B cell (primary cell): Measurements from ENCODE around the gene ITPRIPL1. TPM values are rescaled to one million over a fixed set of nuclear protein-coding genes. Genes with fewer than 3 reads are reported as not detected.

Source experiments
- ATAC-seq: fragments of 200-7000 bp; cut with Tn5 transposase; one replicate; pipeline ENCODE4 v1.10.0; 2021; ENCODE audit warnings: low read depth, mild to moderate bottlenecking, moderate number of reproducible peaks, moderate library complexity
- CTCF ChIA-PET: fragments of 350-600 bp; sonication (Branson Sonifier 250); formaldehyde crosslinking; loops from one replicate; lab custom pipeline; 2021; ENCODE audit warnings: antibody characterized with exemption, inconsistent platforms; lab: Charles Lee
- POLR2A ChIA-PET: fragments of 350-600 bp; sonication (Branson Sonifier 250); formaldehyde crosslinking; loops from one replicate; lab custom pipeline; 2021; ENCODE audit warnings: antibody characterized with exemption; lab: Charles Lee
- DNase-seq: peaks from one replicate; pipeline ENCODE4 v3.0.0; 2013
- H2AFZ ChIP-seq: 2 replicates; pipeline ENCODE4 v1.6.1; 2012; ENCODE audit warnings: mild to moderate bottlenecking, low read depth, low read length; ENCODE audit not compliant: insufficient read depth, poor library complexity, severe bottlenecking
- H3K27ac ChIP-seq, 2 donors: 1 replicate in 1 of 2; 2 replicates in 1 of 2; pipeline ENCODE4 v1.5.1; 2012 to 2013; ENCODE audit warnings: low read length in 2 of 2, mild to moderate bottlenecking in 2 of 2, moderate library complexity in 1 of 2
- H3K27me3 ChIP-seq, 4 experiments: fragments of 200-600 bp in 1 of 4; sonication (generic) in 1 of 4; replicated peaks in 1 of 4; 1 replicate in 2 of 4; 2 replicates in 2 of 4; pipeline versions ENCODE4 v1.6.1 to v1.7.0; 2013 to 2016; ENCODE audit warnings: low read length in 3 of 4, mild to moderate bottlenecking in 2 of 4, mixed read lengths in 1 of 4, moderate library complexity in 1 of 4; ENCODE audit not compliant: insufficient read depth in 4 of 4, control insufficient read depth in 3 of 4; ENCODE audit errors: control extremely low read depth in 1 of 4
- H3K36me3 ChIP-seq, 2 experiments: replicated peaks in 1 of 2; 1 replicate in 1 of 2; 2 replicates in 1 of 2; pipeline versions ENCODE4 v1.6.1 to v1.7.1; 2013; ENCODE audit warnings: low read length in 1 of 2; ENCODE audit not compliant: insufficient read depth in 2 of 2, control insufficient read depth in 1 of 2; ENCODE audit errors: control extremely low read depth in 1 of 2, extremely low read depth in 1 of 2
- H3K4me1 ChIP-seq, 2 donors: fragments of 200-600 bp in 1 of 2; sonication (generic) in 1 of 2; 1 replicate in 1 of 2; 2 replicates in 1 of 2; pipeline versions ENCODE4 v1.5.1 to v1.6.1; 2013 to 2017; ENCODE audit warnings: low read length in 2 of 2; ENCODE audit not compliant: control insufficient read depth in 2 of 2, insufficient read depth in 2 of 2
- H3K4me2 ChIP-seq: replicated peaks from 2 replicates; pipeline ENCODE3; 2012; ENCODE audit warnings: mild to moderate bottlenecking, low read depth, low read length; ENCODE audit not compliant: poor library complexity, severe bottlenecking
- H3K4me3 ChIP-seq, 5 experiments: fragments of 200-600 bp in 1 of 5; sonication (generic) in 1 of 5; 1 replicate in 3 of 5; 2 replicates in 2 of 5; pipeline versions ENCODE4 v1.5.1 to v1.7.0; 2011 to 2016; ENCODE audit warnings: low read length in 4 of 5, mild to moderate bottlenecking in 4 of 5, low read depth in 2 of 5, control low read depth in 1 of 5, moderate library complexity in 1 of 5; ENCODE audit not compliant: insufficient read depth in 1 of 5; ENCODE audit errors: control extremely low read depth in 1 of 5, extremely low read depth in 1 of 5
- H3K79me2 ChIP-seq: fragments of 200-600 bp; sonication (generic); one replicate; pipeline ENCODE4 v1.6.0; 2016; ENCODE audit warnings: low read length; ENCODE audit not compliant: control insufficient read depth, insufficient read depth
- H3K9ac ChIP-seq: fragments of 200-600 bp; sonication (generic); 2 replicates; pipeline ENCODE4 v1.6.1; 2017; ENCODE audit warnings: mild to moderate bottlenecking, low read length, moderate library complexity
- H3K9me3 ChIP-seq, 3 donors: one replicate each; pipeline versions ENCODE4 v1.6.1 to v1.7.1; 2013; ENCODE audit warnings: low read length in 2 of 3; ENCODE audit not compliant: control insufficient read depth in 2 of 3, insufficient read depth in 1 of 3; ENCODE audit errors: control extremely low read depth in 1 of 3
- H4K20me1 ChIP-seq: 2 replicates; pipeline ENCODE4 v1.6.0; 2012; ENCODE audit warnings: mild to moderate bottlenecking, low read length; ENCODE audit not compliant: insufficient read depth, control insufficient read depth, poor library complexity, severe bottlenecking
- H3K27ac Mint-ChIP-seq: one replicate; pipeline ENCODE4 v1.8.0; 2021; ENCODE audit warnings: mixed read lengths
- H3K27me3 Mint-ChIP-seq: one replicate; pipeline ENCODE4 v1.8.0; 2021; ENCODE audit warnings: mixed read lengths
- H3K4me1 Mint-ChIP-seq: one replicate; pipeline ENCODE4 v1.8.0; 2021; ENCODE audit warnings: mixed read lengths
- H3K4me3 Mint-ChIP-seq: one replicate; pipeline ENCODE4 v1.8.0; 2021; ENCODE audit warnings: mixed read lengths
- H3K9me3 Mint-ChIP-seq: one replicate; pipeline ENCODE4 v1.8.0; 2022; ENCODE audit warnings: mixed read lengths; ENCODE audit not compliant: insufficient read depth
- CTCF ChIP-seq: fragments of 200-600 bp; IDR thresholded peaks from one replicate; pipeline ENCODE4 v1.8.0; 2022; ENCODE audit warnings: antibody characterized with exemption, mild to moderate bottlenecking
- EZH2 ChIP-seq: IDR thresholded peaks from 2 replicates; pipeline ENCODE4 v1.6.1; 2012; ENCODE audit warnings: borderline replicate concordance, low read depth, mild to moderate bottlenecking, moderate library complexity, low read length; ENCODE audit not compliant: insufficient read depth, poor library complexity, severe bottlenecking
- WGBS: methylation state at CpG from one replicate; pipeline ENCODE4 v1.1.5; 2013; ENCODE audit warnings: missing lambda C conversion rate; ENCODE audit not compliant: insufficient coverage; 5-methylcytosine and 5-hydroxymethylcytosine counted together
- intact Hi-C: fragments of 100-400 bp; cut with micrococcal nuclease; formaldehyde crosslinking; loops from one replicate; pipeline ENCODE4 v1.10.0; 2022
- polyA plus RNA-seq: library from polyadenylated mRNA; depleted of rRNA; stranded (reverse); fragments of >200 nt; gene quantifications from 2 replicates; pipeline ENCODE4 v1.2.3, GENCODE V29; 2012
- total RNA-seq, 2 donors: library from RNA; stranded (reverse); fragments of 120-200 nt in 1 of 2; gene quantifications; 1 replicate in 1 of 2; 2 replicates in 1 of 2; pipeline versions ENCODE4 v1.2.3 to v1.2.4, GENCODE V29; 2013 to 2022

The ITPRIPL1 gene
- total and polyA plus RNA-seq, 2 donors (not counting 1 experiment from before 2014, with no cell fraction given): 1.8 to 4.2 TPM

GRCh38 chr2:96341641-96342040 is 16.5 kb downstream of the ITPRIPL1 start:
- no peaks in the 10 kb centered on the region for H4K20me1 ChIP-seq
- no peak overlapping the region for H3K4me3 ChIP-seq
- ATAC-seq (no peak), DNase-seq (no peak)
- ChIA-PET POLR2A (interaction anchor here (1.2 kb wide), 1 partner anchor 20 kb away, joined by 3 read pairs; no protein-coding TSS in a partner anchor), CTCF (no interaction called here)
- WGBS: 88% methylated on average over 13 of the region's 14 CpGs
- no peak for TF ChIP-seq CTCF
- no peak for TF ChIP-seq EZH2
- no peaks in the 10 kb centered on the region for H3K9me3 Mint-ChIP-seq
- H3K27me3 Mint-ChIP-seq: no peaks in the 10 kb centered on the region
- peaks cover 29% of the 10 kb centered on the region for H3K79me2 ChIP-seq
- H3K4me3 Mint-ChIP-seq: peak overlapping the region; percentile 45
- H3K27me3 ChIP-seq: no peaks in the 10 kb centered on the region
- no peaks in the 10 kb centered on the region for H3K9me3 ChIP-seq
- no peak overlapping the region for H3K27ac ChIP-seq
- no peak overlapping the region for H3K9ac ChIP-seq
- H2AFZ ChIP-seq: peak overlapping the region; percentile 3
- peaks cover 12 to 32% of the 10 kb centered on the region in 2 donors for H3K4me1 ChIP-seq
- H3K27ac Mint-ChIP-seq: peak overlapping the region; percentile 69
- no peak overlapping the region for H3K4me2 ChIP-seq
- no peaks in the 10 kb centered on the region for H3K36me3 ChIP-seq
- intact Hi-C loops: no loop called here
- peaks cover 50% of the 10 kb centered on the region for H3K4me1 Mint-ChIP-seq

- TF ChIP-seq CTCF (no peak), EZH2 (no peak)
- no peaks in the 10 kb centered on the region for H3K27me3 ChIP-seq
- ATAC-seq (no peak), DNase-seq (no peak)
- intact Hi-C loops: no loop called here
- H3K79me2 ChIP-seq: peaks cover 29% of the 10 kb centered on the region
- WGBS: 73% methylated on average over 3 of the region's 6 CpGs
- H3K9me3 Mint-ChIP-seq: no peaks in the 10 kb centered on the region
- no peak overlapping the region for H3K4me3 ChIP-seq
- H2AFZ ChIP-seq: peak overlapping the region; percentile 42
- ChIA-PET CTCF (no interaction called here), POLR2A (interaction anchor here (1.2 kb wide), 1 partner anchor 20 kb away, joined by 3 read pairs; no protein-coding TSS in a partner anchor)
- H3K4me1 Mint-ChIP-seq: peaks cover 47% of the 10 kb centered on the region
- no peaks in the 10 kb centered on the region for H3K36me3 ChIP-seq
- no peak overlapping the region for H3K27ac ChIP-seq
- no peaks in the 10 kb centered on the region for H3K9me3 ChIP-seq
- no peaks in the 10 kb centered on the region for H4K20me1 ChIP-seq
- no peaks in the 10 kb centered on the region for H3K27me3 Mint-ChIP-seq
- H3K27ac Mint-ChIP-seq: peak overlapping the region; percentile 69
- H3K4me3 Mint-ChIP-seq: peak overlapping the region; percentile 45
- H3K4me1 ChIP-seq: peaks cover 8 to 28% of the 10 kb centered on the region in 2 donors
- H3K9ac ChIP-seq: no peak overlapping the region
- H3K4me2 ChIP-seq: no peak overlapping the region
Observed at GRCh38 chr2:96342085-96342484, 17.0 kb downstream of the ITPRIPL1 start.
